ENCODE results near the gene TNNT2. TPM values are rescaled to one million over a fixed set of nuclear protein-coding genes. Genes with fewer than 3 reads are reported as not detected.

Gene TNNT2
- total RNA-seq, 1 experiment from 2014 or later: not detected

DNA sequence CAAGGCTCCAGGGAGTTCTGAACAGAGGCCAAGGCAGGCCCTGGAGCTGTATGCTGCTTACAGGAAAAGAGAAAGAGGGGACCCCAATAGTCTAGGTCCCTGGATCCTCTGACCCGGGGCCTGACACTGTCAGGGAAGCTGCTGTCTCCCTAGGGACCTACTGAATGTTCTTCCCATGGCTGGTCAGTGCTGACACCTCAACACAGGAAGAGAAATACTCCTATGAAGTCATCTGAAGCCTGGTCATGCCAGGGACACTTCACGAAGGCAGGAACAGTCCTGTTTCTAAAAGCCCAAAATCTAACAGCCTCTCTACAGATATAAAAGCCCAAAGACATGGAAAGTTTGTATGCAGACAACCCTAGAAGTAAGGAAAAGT, 23.4 kb upstream of the TNNT2 start:
- DNase-seq (ENCODE audit: low read depth, low spot score): no peak

DNA sequence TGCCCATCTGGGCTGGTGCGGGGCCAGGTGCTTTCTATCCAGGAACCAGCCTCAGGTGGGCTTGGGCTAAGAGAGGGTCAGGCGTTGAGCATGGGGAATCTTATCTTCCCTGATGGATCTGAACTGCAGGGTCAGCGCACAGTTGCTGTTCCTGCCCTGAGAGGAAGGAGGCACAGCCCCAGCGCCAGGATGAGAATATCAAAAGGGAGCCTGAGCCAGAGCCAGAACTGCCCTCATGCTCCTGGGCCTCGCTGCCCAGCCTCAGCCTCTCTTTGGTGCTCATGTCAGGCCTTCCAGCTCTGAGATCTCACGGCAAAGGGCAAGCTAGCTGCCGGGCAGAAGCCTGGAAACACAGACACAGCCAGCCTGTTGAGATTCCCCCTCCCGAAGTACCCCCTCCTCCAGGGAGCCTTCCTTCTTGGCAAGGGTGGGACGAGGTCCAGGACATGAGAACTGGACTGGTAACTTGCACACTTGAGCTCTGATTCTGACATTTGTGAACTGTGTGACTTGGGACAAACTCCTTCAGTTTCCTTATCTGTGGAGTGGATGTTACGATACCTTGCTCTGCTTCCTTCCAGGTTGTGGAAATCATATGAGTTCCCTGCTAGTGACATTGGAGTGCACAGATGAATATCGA, 22.9 kb upstream of the TNNT2 start:
- TF ChIP-seq, protein P1, sequence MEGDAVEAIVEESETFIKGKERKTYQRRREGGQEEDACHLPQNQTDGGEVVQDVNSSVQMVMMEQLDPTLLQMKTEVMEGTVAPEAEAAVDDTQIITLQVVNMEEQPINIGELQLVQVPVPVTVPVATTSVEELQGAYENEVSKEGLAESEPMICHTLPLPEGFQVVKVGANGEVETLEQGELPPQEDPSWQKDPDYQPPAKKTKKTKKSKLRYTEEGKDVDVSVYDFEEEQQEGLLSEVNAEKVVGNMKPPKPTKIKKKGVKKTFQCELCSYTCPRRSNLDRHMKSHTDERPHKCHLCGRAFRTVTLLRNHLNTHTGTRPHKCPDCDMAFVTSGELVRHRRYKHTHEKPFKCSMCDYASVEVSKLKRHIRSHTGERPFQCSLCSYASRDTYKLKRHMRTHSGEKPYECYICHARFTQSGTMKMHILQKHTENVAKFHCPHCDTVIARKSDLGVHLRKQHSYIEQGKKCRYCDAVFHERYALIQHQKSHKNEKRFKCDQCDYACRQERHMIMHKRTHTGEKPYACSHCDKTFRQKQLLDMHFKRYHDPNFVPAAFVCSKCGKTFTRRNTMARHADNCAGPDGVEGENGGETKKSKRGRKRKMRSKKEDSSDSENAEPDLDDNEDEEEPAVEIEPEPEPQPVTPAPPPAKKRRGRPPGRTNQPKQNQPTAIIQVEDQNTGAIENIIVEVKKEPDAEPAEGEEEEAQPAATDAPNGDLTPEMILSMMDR (IDR thresholded peaks at IDR 0.05): no peak
- no peak for TF ChIP-seq TCF7L2 (IDR thresholded peaks at IDR 0.05; ENCODE audit: low read depth, low read length)
- TF ChIP-seq SIN3A (IDR thresholded peaks at IDR 0.05; ENCODE audit: borderline replicate concordance, insufficient read depth, low read depth, low read length): no peak
- TF ChIP-seq POLR2AphosphoS5 (IDR thresholded peaks at IDR 0.05; ENCODE audit: low read depth, low read length): no peak
- TF ChIP-seq, protein P2, sequence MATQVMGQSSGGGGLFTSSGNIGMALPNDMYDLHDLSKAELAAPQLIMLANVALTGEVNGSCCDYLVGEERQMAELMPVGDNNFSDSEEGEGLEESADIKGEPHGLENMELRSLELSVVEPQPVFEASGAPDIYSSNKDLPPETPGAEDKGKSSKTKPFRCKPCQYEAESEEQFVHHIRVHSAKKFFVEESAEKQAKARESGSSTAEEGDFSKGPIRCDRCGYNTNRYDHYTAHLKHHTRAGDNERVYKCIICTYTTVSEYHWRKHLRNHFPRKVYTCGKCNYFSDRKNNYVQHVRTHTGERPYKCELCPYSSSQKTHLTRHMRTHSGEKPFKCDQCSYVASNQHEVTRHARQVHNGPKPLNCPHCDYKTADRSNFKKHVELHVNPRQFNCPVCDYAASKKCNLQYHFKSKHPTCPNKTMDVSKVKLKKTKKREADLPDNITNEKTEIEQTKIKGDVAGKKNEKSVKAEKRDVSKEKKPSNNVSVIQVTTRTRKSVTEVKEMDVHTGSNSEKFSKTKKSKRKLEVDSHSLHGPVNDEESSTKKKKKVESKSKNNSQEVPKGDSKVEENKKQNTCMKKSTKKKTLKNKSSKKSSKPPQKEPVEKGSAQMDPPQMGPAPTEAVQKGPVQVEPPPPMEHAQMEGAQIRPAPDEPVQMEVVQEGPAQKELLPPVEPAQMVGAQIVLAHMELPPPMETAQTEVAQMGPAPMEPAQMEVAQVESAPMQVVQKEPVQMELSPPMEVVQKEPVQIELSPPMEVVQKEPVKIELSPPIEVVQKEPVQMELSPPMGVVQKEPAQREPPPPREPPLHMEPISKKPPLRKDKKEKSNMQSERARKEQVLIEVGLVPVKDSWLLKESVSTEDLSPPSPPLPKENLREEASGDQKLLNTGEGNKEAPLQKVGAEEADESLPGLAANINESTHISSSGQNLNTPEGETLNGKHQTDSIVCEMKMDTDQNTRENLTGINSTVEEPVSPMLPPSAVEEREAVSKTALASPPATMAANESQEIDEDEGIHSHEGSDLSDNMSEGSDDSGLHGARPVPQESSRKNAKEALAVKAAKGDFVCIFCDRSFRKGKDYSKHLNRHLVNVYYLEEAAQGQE (IDR thresholded peaks at IDR 0.05; ENCODE audit: insufficient read depth in 1 of 2, low read depth in 2 of 2, low read length in 1 of 2): no peak
- BruUV-seq (replicated peaks): no TSS peak
- in situ Hi-C loops (cut with HindIII; ENCODE audit: low pct_unique_long_range_greater_than_20kb, low sequenced_read_pairs) (no loop called here), intact Hi-C loops (cut with micrococcal nuclease; ENCODE audit: unreplicated experiment) (no loop called here)
- POLR2A ChIA-PET: no interaction called here
- H3K4me3 ChIP-seq (ENCODE audit: low read depth in 2 of 2, low read length in 2 of 2): no peak overlapping the region
- no peak overlapping the region for H3K27ac ChIP-seq (ENCODE audit: low read length)
- H3K27me3 ChIP-seq (ENCODE audit: control insufficient read depth, insufficient read depth, low read length): peaks cover 5% of the 10 kb centered on the region; the same call in 1 of the 2 replicates
- CTCF ChIA-PET: interaction anchor here (0.6 to 0.8 kb wide), 2 partner anchors 9 to 12 kb away, joined by 3 to 8 read pairs; no protein-coding TSS in a partner anchor
- H3K9me3 ChIP-seq (ENCODE audit: control insufficient read depth, insufficient read depth, low read depth, low read length): no peaks in the 10 kb centered on the region
- DNase-seq (ENCODE audit: low read depth, low spot score) (no peak), ATAC-seq (peak; percentile 16; the same call in 1 of the 2 replicates)
- no peaks in the 10 kb centered on the region for H3K4me1 ChIP-seq (ENCODE audit: control insufficient read depth, insufficient read depth, low read length)
- H3K36me3 ChIP-seq (ENCODE audit: control insufficient read depth, insufficient read depth, low read length): 0 out of 2 replicates have a peak, but pooled peaks cover 2% of the 10 kb centered on the region

More for the DNA sequence above, 23.4 kb upstream of the TNNT2 start:
- TF ChIP-seq, protein P1 (IDR thresholded peaks at IDR 0.05): no peak
- TF ChIP-seq SIN3A (IDR thresholded peaks at IDR 0.05; ENCODE audit: borderline replicate concordance, insufficient read depth, low read depth, low read length) (no peak), POLR2AphosphoS5 (IDR thresholded peaks at IDR 0.05; ENCODE audit: low read depth, low read length) (no peak), TCF7L2 (IDR thresholded peaks at IDR 0.05; ENCODE audit: low read depth, low read length) (no peak)
- TF ChIP-seq, protein P2 (IDR thresholded peaks at IDR 0.05; ENCODE audit: insufficient read depth in 1 of 2, low read depth in 2 of 2, low read length in 1 of 2): no peak
- POLR2A ChIA-PET: no interaction called here
- Histone ChIP-seq H3K9me3 (ENCODE audit: control insufficient read depth, insufficient read depth, low read depth, low read length) (no peaks in the 10 kb centered on the region), H3K4me3 (ENCODE audit: low read depth in 2 of 2, low read length in 2 of 2) (no peak overlapping the region), H3K36me3 (ENCODE audit: control insufficient read depth, insufficient read depth, low read length) (0 out of 2 replicates have a peak, but pooled peaks cover 2% of the 10 kb centered on the region), H3K27me3 (ENCODE audit: control insufficient read depth, insufficient read depth, low read length) (peaks cover 5% of the 10 kb centered on the region; the same call in 1 of the 2 replicates), H3K4me1 (ENCODE audit: control insufficient read depth, insufficient read depth, low read length) (no peaks in the 10 kb centered on the region), H3K27ac (ENCODE audit: low read length) (no peak overlapping the region)
- intact Hi-C loops (cut with micrococcal nuclease; ENCODE audit: unreplicated experiment) (no loop called here), in situ Hi-C loops (cut with HindIII; ENCODE audit: low pct_unique_long_range_greater_than_20kb, low sequenced_read_pairs) (no loop called here)
- BruUV-seq (replicated peaks): no TSS peak
- no peak for ATAC-seq
- CTCF ChIA-PET: interaction anchor here (0.6 to 0.8 kb wide), 2 partner anchors 9 to 13 kb away, joined by 3 to 8 read pairs; no protein-coding TSS in a partner anchor

All from Panc1 (cell line).